AG04450 (cell line): ENCODE data around the gene TXNDC17. TPM values are rescaled to one million over a fixed set of nuclear protein-coding genes. Genes with fewer than 3 reads are reported as not detected.

Source experiments
- CTCF ChIA-PET: fragments of 300-600, 350-600 bp; formaldehyde crosslinking; extraction: SDS; loops from one replicate; lab custom pipeline; 2022; ENCODE audit warnings: antibody characterized with exemption, inconsistent platforms; lab: Charles Lee
- POLR2A ChIA-PET: fragments of 350-600 bp; formaldehyde crosslinking; extraction: SDS; loops from one replicate; lab custom pipeline; 2021; ENCODE audit warnings: antibody characterized with exemption, inconsistent platforms; lab: Yijun Ruan, JAX
- DNase-seq: peaks from one replicate; pipeline ENCODE4 v3.0.0-alpha.2; 2011; ENCODE audit warnings: low read depth, low spot score
- H3K27ac ChIP-seq: one replicate; pipeline ENCODE4 v1.5.1; 2012; ENCODE audit warnings: low read depth, low read length, control low read depth
- H3K27me3 ChIP-seq: one replicate; pipeline ENCODE4 v1.6.0; 2012; ENCODE audit warnings: low read length; ENCODE audit not compliant: control insufficient read depth, insufficient read depth
- H3K4me3 ChIP-seq: 2 replicates; pipeline ENCODE4 v1.5.1; 2011; ENCODE audit warnings: mild to moderate bottlenecking, low read depth, low read length, control low read depth
- H3K9me3 ChIP-seq: 2 replicates; pipeline ENCODE4 v1.5.1; 2012; ENCODE audit warnings: low read length; ENCODE audit not compliant: control insufficient read depth, insufficient read depth
- CTCF ChIP-seq: IDR thresholded peaks from 2 replicates; pipeline ENCODE4 v1.5.1; 2011; ENCODE audit warnings: low read depth, low read length, control low read depth, inconsistent platforms
- polyA plus RNA-seq: library from polyadenylated mRNA; depleted of rRNA; stranded (reverse); fragments of >200 nt; gene quantifications from 2 replicates; pipeline ENCODE4 v1.2.3, GENCODE V29; 2011

TXNDC17 gene
- polyA plus RNA-seq, 1 experiment, result 320 TPM

GRCh38 chr17:6669479-6670212, 28.8 kb downstream of the TXNDC17 start:
- ChIA-PET POLR2A (interaction anchor here (0.6 kb wide), 1 partner anchor 1579 kb away, joined by 3 read pairs; no protein-coding TSS in a partner anchor), CTCF (interaction anchor here (0.6 to 1.4 kb wide), 3 partner anchors 154 to 335 kb away, joined by 3 to 6 read pairs (median 3); no protein-coding TSS in a partner anchor)
- H3K27me3 ChIP-seq, result peaks cover 24% of the 10 kb centered on the region
- H3K27ac ChIP-seq, result no peak overlapping the region
- no peaks in the 10 kb centered on the region for H3K9me3 ChIP-seq
- no peak for DNase-seq
- no peak overlapping the region for H3K4me3 ChIP-seq
- TF ChIP-seq CTCF, result no peak

- CTCF ChIA-PET, result interaction anchor here (1.0 kb wide), 1 partner anchor 334 kb away, joined by 3 read pairs; no protein-coding TSS in a partner anchor
- Histone ChIP-seq H3K27ac (no peak overlapping the region), H3K9me3 (no peaks in the 10 kb centered on the region), H3K27me3 (peaks cover 24% of the 10 kb centered on the region), H3K4me3 (no peak overlapping the region)
- DNase-seq, result no peak
- no peak for TF ChIP-seq CTCF
- POLR2A ChIA-PET, result no interaction called here
Measured at GRCh38 chr17:6670571-6670970, 29.7 kb downstream of the TXNDC17 start.

GRCh38 chr17:6670999-6671398, 30.1 kb downstream of the TXNDC17 start:
- CTCF ChIA-PET, result interaction anchor here (1.0 kb wide), 1 partner anchor 323 kb away, joined by 3 read pairs; no protein-coding TSS in a partner anchor
- no peaks in the 10 kb centered on the region for H3K9me3 ChIP-seq
- POLR2A ChIA-PET, result no interaction called here

GRCh38 chr17:6671431-6671830, 30.6 kb downstream of the TXNDC17 start:
- Histone ChIP-seq H3K4me3 (no peak overlapping the region), H3K27ac (no peak overlapping the region), H3K9me3 (no peaks in the 10 kb centered on the region), H3K27me3 (peaks cover 24% of the 10 kb centered on the region)
- POLR2A ChIA-PET, result no interaction called here
- CTCF ChIA-PET, result interaction anchor here (1.0 kb wide), 1 partner anchor 323 kb away, joined by 3 read pairs; no protein-coding TSS in a partner anchor
- TF ChIP-seq CTCF, result no peak
- no peak for DNase-seq

More at GRCh38 chr17:6670999-6671398, 30.1 kb downstream of the TXNDC17 start:
- DNase-seq, result no peak
- no peak for TF ChIP-seq CTCF
- Histone ChIP-seq H3K4me3 (no peak overlapping the region), H3K27ac (no peak overlapping the region), H3K27me3 (peaks cover 24% of the 10 kb centered on the region)

- H3K27ac ChIP-seq, result no peak overlapping the region
- DNase-seq, result no peak
- CTCF ChIA-PET, result no interaction called here
- POLR2A ChIA-PET, result no interaction called here
- peaks cover 14% of the 10 kb centered on the region for H3K27me3 ChIP-seq
- TF ChIP-seq CTCF, result no peak
- no peaks in the 10 kb centered on the region for H3K9me3 ChIP-seq
- no peak overlapping the region for H3K4me3 ChIP-seq
Measured at GRCh38 chr17:6674586-6674985, 33.7 kb downstream of the TXNDC17 start.
